Heart left ventricle (tissue), 13 donors: Measurements from ENCODE around the gene CDK8.

Experiments used
- POLR2A ChIP-seq, 2 donors: fragments of 450-650 bp; IDR thresholded peaks; one replicate each; pipeline ENCODE4 v1.6.1; 2017; ENCODE audit warnings: antibody characterized with exemption in 2 of 2, mild to moderate bottlenecking in 2 of 2, moderate library complexity in 2 of 2
- TF ChIP-seq, protein P1 (sequence below), 12 donors: fragments of 200-600 bp; sonication (generic) in 4 of 12; IDR thresholded peaks; one replicate each; pipeline versions ENCODE4 v1.5.0 to v1.8.0; 2018 to 2022; ENCODE audit warnings: antibody characterized with exemption in 12 of 12, mild to moderate bottlenecking in 5 of 12
- donor health status: ischemic (EF 13 %, LVEDD 7.1; RV severe dilation, severe dysfunction).
- donor health status: DM: no; HTN: yes; CAD: no.
- donor health status: DM: no; HTN: no; CAD: no.
- donor health status: ischemic (EF 25% LVEDD 6.9; RV normal size, moderate dysfunction).
- donor health status: ischemic (EF 25% LVEDD 5.7; RV mildly dilated, moderate dysfunction).
- donor health status: ischemic (EF 35%, LVEDD 5.7; RV mildly dilated, moderate dysfunction).
- donor health status: nonischemic (EF 11% LVEDD 7.7; RV severe dilation, severe dysfunction).
- donor health status: DM: yes; HTN: yes; CAD: no.
- donor health status: PGD.
- donor health status: ischemic (EF 29% LVEDD 5.4; RV normal size, mild dysfunction).
- donor health status: nonischemic (EF 23%, LVEDD 6.1; RV moderate dilation, normal function).

DNA sequence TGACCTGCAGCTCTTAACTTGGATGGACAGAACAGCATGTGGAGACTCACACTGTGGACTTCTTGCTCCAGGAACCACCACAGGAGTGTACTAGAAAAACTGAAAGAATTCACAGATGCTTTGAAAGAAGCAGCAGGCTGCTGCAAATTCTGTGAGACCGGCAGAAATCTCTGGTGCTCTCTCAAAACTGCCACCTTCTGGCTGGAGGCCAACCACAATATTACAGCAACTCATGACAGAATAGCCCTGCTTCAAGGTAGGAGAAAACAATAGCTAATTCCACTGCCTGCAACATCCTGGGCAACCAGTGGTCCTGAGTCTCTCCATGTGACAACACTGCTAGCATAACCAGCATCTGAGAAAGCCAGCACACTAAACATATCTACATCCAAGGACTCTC, 26.9 kb downstream of the CDK8 start:
- TF ChIP-seq, protein P1, sequence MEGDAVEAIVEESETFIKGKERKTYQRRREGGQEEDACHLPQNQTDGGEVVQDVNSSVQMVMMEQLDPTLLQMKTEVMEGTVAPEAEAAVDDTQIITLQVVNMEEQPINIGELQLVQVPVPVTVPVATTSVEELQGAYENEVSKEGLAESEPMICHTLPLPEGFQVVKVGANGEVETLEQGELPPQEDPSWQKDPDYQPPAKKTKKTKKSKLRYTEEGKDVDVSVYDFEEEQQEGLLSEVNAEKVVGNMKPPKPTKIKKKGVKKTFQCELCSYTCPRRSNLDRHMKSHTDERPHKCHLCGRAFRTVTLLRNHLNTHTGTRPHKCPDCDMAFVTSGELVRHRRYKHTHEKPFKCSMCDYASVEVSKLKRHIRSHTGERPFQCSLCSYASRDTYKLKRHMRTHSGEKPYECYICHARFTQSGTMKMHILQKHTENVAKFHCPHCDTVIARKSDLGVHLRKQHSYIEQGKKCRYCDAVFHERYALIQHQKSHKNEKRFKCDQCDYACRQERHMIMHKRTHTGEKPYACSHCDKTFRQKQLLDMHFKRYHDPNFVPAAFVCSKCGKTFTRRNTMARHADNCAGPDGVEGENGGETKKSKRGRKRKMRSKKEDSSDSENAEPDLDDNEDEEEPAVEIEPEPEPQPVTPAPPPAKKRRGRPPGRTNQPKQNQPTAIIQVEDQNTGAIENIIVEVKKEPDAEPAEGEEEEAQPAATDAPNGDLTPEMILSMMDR (IDR thresholded peaks at IDR 0.05) = no peak
- no peak for TF ChIP-seq POLR2A (IDR thresholded peaks at IDR 0.05)
